A549 (cell line): ENCODE data around the gene NUDCD3. TPM values are rescaled to one million over a fixed set of nuclear protein-coding genes. Genes with fewer than 3 reads are reported as not detected.

Experiments used
- ATAC-seq, 2 experiments: fragments of 200-7000 bp in 1 of 2; fragments of >200 bp in 1 of 2; cut with Nextera tagmentation in 1 of 2; cut with Tn5 transposase in 1 of 2; 3 replicates each; pipeline versions ENCODE4 v1.8.0 to v1.9.1; 2018 to 2020; ENCODE audit warnings: mild to moderate bottlenecking in 1 of 2, moderate library complexity in 1 of 2
- CTCF ChIA-PET: fragments of 300-600 bp; sonication (Branson Sonifier 250); formaldehyde crosslinking; extraction: SDS; loops from one replicate; lab custom pipeline; 2021; ENCODE audit warnings: antibody characterized with exemption, inconsistent platforms; lab: Yijun Ruan, JAX
- POLR2A ChIA-PET: fragments of 350-600 bp; formaldehyde crosslinking; extraction: SDS; loops from one replicate; lab custom pipeline; 2021; ENCODE audit warnings: antibody characterized with exemption, inconsistent platforms; lab: Yijun Ruan, JAX
- DNase-seq, 2 experiments: peaks; one replicate each; pipeline versions ENCODE4 v3.0.0 to v3.0.0-alpha.2; 2011 to 2016; ENCODE audit warnings: low read depth in 1 of 2, low spot score in 1 of 2
- FAIRE-seq: peaks from 2 replicates; lab custom pipeline; 2011; peaks lifted over from hg19 to GRCh38; lab: Jason Lieb, UNC
- H3K27ac ChIP-seq, 2 experiments: fragments of >200 bp; sonication (Bioruptor Twin); formaldehyde crosslinking; 3 replicates each; pipeline ENCODE4 v1.5.1; 2016 to 2017
- H3K4me1 ChIP-seq: fragments of >200 bp; sonication (Bioruptor Twin); formaldehyde crosslinking; 3 replicates; pipeline ENCODE4 v1.6.1; 2016
- H3K4me2 ChIP-seq: fragments of >200 bp; sonication (Bioruptor Twin); formaldehyde crosslinking; 3 replicates; pipeline ENCODE4 v1.6.1; 2016
- H3K4me3 ChIP-seq: fragments of >200 bp; sonication (Bioruptor Twin); formaldehyde crosslinking; 3 replicates; pipeline ENCODE4 v1.5.1; 2016
- H3K9me3 ChIP-seq: fragments of >200 bp; sonication (Bioruptor Twin); formaldehyde crosslinking; 3 replicates; pipeline ENCODE4 v1.6.1; 2016
- BHLHE40 ChIP-seq: IDR thresholded peaks from 2 replicates; pipeline ENCODE4 v1.6.1; 2012; ENCODE audit warnings: low read depth, low read length, inconsistent platforms
- CBX8 ChIP-seq: fragments of 200-600 bp; sonication (generic); IDR thresholded peaks from 2 replicates; pipeline ENCODE4 v1.6.1; 2016
- EHF ChIP-seq: fragments of 250-450 bp; sonication (Bioruptor Pico); IDR thresholded peaks from 2 replicates; pipeline ENCODE4 v1.5.0; 2020; ENCODE audit warnings: mild to moderate bottlenecking
- ELK1 ChIP-seq: fragments of 150-350 bp; IDR thresholded peaks from 2 replicates; pipeline ENCODE4 v1.6.1; 2014; ENCODE audit warnings: low read depth, mild to moderate bottlenecking, low read length
- ESRRA ChIP-seq: fragments of 150-350 bp; IDR thresholded peaks from 2 replicates; pipeline ENCODE4 v1.6.1; 2014; ENCODE audit warnings: mild to moderate bottlenecking, low read length, borderline replicate concordance
- FOSB ChIP-seq: fragments of 250-450 bp; sonication (Bioruptor Pico); IDR thresholded peaks from 2 replicates; pipeline ENCODE4 v1.5.0; 2020; ENCODE audit warnings: mild to moderate bottlenecking, moderate library complexity
- FOSL2 ChIP-seq, 2 experiments: fragments of 450-650 bp in 1 of 2; fragments of >200 bp in 1 of 2; sonication (Bioruptor Twin) in 1 of 2; formaldehyde crosslinking; IDR thresholded peaks; 2 replicates each; pipeline versions ENCODE4 v1.5.0 to v1.6.1; 2016 to 2020; ENCODE audit warnings: mild to moderate bottlenecking in 1 of 2, moderate library complexity in 1 of 2
- HOXB13 ChIP-seq: fragments of 250-450 bp; sonication (Bioruptor Pico); IDR thresholded peaks from 2 replicates; pipeline ENCODE4 v1.5.0; 2020; ENCODE audit warnings: low read depth, mild to moderate bottlenecking, moderate library complexity
- HOXB5 ChIP-seq: fragments of 250-450 bp; sonication (Bioruptor Pico); IDR thresholded peaks from 2 replicates; pipeline ENCODE4 v1.5.0; 2020; ENCODE audit warnings: mild to moderate bottlenecking, moderate library complexity
- JUNB ChIP-seq: fragments of >200 bp; sonication (Bioruptor Twin); formaldehyde crosslinking; IDR thresholded peaks from 2 replicates; pipeline ENCODE4 v1.6.1; 2016
- MYC ChIP-seq: IDR thresholded peaks from 2 replicates; pipeline ENCODE4 v1.6.1; 2012; ENCODE audit warnings: mild to moderate bottlenecking, inconsistent platforms, low read length, improper control_type of control experiment, borderline replicate concordance
- RARB ChIP-seq: fragments of 250-450 bp; sonication (Bioruptor Pico); IDR thresholded peaks from 2 replicates; pipeline ENCODE4 v1.8.0; 2021; ENCODE audit warnings: mild to moderate bottlenecking, moderate library complexity
- REST ChIP-seq: fragments of 200-600 bp; sonication (generic); IDR thresholded peaks from 2 replicates; pipeline ENCODE4 v1.6.1; 2016; ENCODE audit warnings: antibody characterized with exemption, mild to moderate bottlenecking, moderate library complexity
- USF2 ChIP-seq: fragments of 450-650 bp; IDR thresholded peaks from 2 replicates; pipeline ENCODE4 v1.6.1; 2014; ENCODE audit warnings: antibody characterized with exemption
- WGBS: methylation state at CpG from one replicate; pipeline ENCODE4 v1.1.6; 2017; ENCODE audit errors: missing lambda C conversion rate; 5-methylcytosine and 5-hydroxymethylcytosine counted together
- polyA plus RNA-seq, 4 experiments: library from polyadenylated mRNA; depleted of rRNA in 3 of 4; stranded (reverse); fragments of >200 nt; fragmentation: RNase III in 1 of 4; extraction: RNeasy Plus Mini Kit Qiagen cat#74134 plus additional on column Dnase treatment in 1 of 4; gene quantifications; 2 replicates in 3 of 4; 3 replicates in 1 of 4; pipeline ENCODE4 v1.2.3, GENCODE V29; 2011 to 2017
- TF ChIP-seq, protein P1 (sequence below): fragments of 250-450 bp; sonication (Bioruptor Pico); IDR thresholded peaks from 2 replicates; pipeline ENCODE4 v1.5.0; 2020; ENCODE audit warnings: low read depth, mild to moderate bottlenecking, moderate library complexity

Gene NUDCD3
- polyA plus RNA-seq, 2 of the 4 experiments (the other 2 are of a cell fraction): 44.3 to 66.3 TPM

GRCh38 chr7:44471436-44471835 lies 19.0 kb downstream of the NUDCD3 start:
- CTCF ChIA-PET: interaction anchor here (1.7 to 3.5 kb wide), 2 partner anchors 11 to 231 kb away, joined by 3 to 20 read pairs; no protein-coding TSS in a partner anchor
- no peak for ATAC-seq
- POLR2A ChIA-PET: no interaction called here
- TF ChIP-seq ESRRA (no peak), FOSL2 (IDR thresholded peaks at IDR 0.05) (no peak), FOSL2 (CRISPR knock-in tag; IDR thresholded peaks at IDR 0.05) (no peak), USF2 (no peak), ELK1 (no peak), HOXB13 (no peak)
- Histone ChIP-seq H3K4me3 (no peak overlapping the region), H3K4me1 (no peaks in the 10 kb centered on the region), H3K9me3 (no peaks in the 10 kb centered on the region), H3K27ac (no peak overlapping the region), H3K4me2 (no peak overlapping the region)
- no peak for DNase-seq
- WGBS: 94% methylated on average over 1 of the region's 1 CpG
- FAIRE-seq: no peak

- CTCF ChIA-PET: interaction anchor here (1.7 to 3.5 kb wide), 2 partner anchors 11 to 230 kb away, joined by 3 to 20 read pairs; no protein-coding TSS in a partner anchor
- Histone ChIP-seq H3K4me2 (no peak overlapping the region), H3K27ac (no peak overlapping the region), H3K9me3 (no peaks in the 10 kb centered on the region), H3K4me3 (no peak overlapping the region)
- no peak for ATAC-seq
- POLR2A ChIA-PET: no interaction called here
- no peak for FAIRE-seq
- TF ChIP-seq FOSL2 (IDR thresholded peaks at IDR 0.05) (no peak), FOSL2 (CRISPR knock-in tag; IDR thresholded peaks at IDR 0.05) (no peak), JUNB (no peak), CBX8 (no peak), REST (no peak)
- TF ChIP-seq, protein P1, sequence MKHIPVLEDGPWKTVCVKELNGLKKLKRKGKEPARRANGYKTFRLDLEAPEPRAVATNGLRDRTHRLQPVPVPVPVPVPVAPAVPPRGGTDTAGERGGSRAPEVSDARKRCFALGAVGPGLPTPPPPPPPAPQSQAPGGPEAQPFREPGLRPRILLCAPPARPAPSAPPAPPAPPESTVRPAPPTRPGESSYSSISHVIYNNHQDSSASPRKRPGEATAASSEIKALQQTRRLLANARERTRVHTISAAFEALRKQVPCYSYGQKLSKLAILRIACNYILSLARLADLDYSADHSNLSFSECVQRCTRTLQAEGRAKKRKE: no peak
- TF ChIP-seq, all 56 proteins: peak for 0
- DNase-seq: no peak
- no peaks in the 10 kb centered on the region for H3K4me1 ChIP-seq
- 71% methylated on average over 5 of the region's 5 CpGs for WGBS
Observed at GRCh38 chr7:44470628-44471245, 19.7 kb downstream of the NUDCD3 start.

DNA sequence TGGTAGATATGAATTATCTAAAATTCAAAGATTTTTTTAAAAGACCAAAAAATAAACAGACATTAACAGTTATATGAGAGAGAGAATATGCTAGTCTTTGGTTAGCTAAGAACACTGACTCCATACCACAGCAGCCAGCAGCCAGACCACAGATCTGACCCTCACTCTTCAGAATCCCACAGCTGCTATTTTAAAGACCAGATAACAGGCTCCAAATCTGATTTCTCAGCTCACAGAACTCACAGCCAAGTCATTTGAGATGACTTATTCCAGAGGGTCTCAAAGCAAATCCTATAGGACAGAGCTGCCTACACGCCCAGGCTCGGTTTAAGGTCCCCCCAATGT lies 20.4 kb downstream of the NUDCD3 start:
- FAIRE-seq (no peak), ATAC-seq (no peak), DNase-seq (no peak)
- Histone ChIP-seq H3K4me3 (no peak overlapping the region), H3K27ac (no peak overlapping the region), H3K4me1 (no peaks in the 10 kb centered on the region), H3K9me3 (no peaks in the 10 kb centered on the region), H3K4me2 (no peak overlapping the region)
- CTCF ChIA-PET: interaction anchor here (1.7 to 3.5 kb wide), 2 partner anchors 12 to 229 kb away, joined by 3 to 20 read pairs; no protein-coding TSS in a partner anchor
- TF ChIP-seq HOXB5 (CRISPR knock-in tag): no peak
- no peak for TF ChIP-seq MYC
- TF ChIP-seq FOSB (CRISPR knock-in tag): no peak
- TF ChIP-seq JUNB: no peak
- no peak for TF ChIP-seq BHLHE40
- TF ChIP-seq EHF (CRISPR knock-in tag): no peak
- TF ChIP-seq RARB: no peak
- POLR2A ChIA-PET: no interaction called here
- WGBS: 100% methylated on average over 2 of the region's 2 CpGs
